Testis (tissue), 2 donors: Measurements from ENCODE around the gene BAHCC1.

ENCODE experiments used
- CTCF ChIP-seq, 3 experiments: fragments of 450-650 bp in 2 of 3; fragments of 200-600 bp in 1 of 3; sonication (generic) in 1 of 3; IDR thresholded peaks; one replicate each; pipeline ENCODE4 v1.5.1; 2016 to 2019; ENCODE audit warnings: antibody characterized with exemption in 3 of 3, mild to moderate bottlenecking in 2 of 3, moderate library complexity in 1 of 3
- POLR2A ChIP-seq: fragments of 450-650 bp; IDR thresholded peaks from one replicate; pipeline ENCODE4 v1.6.1; 2017; ENCODE audit warnings: antibody characterized with exemption, mild to moderate bottlenecking, moderate library complexity

GRCh38 chr17:81488276-81488860 lies 93.1 kb downstream of the BAHCC1 start:
- TF ChIP-seq CTCF (IDR thresholded peaks at IDR 0.05) (no peak), POLR2A (no peak)
